ENCODE data around the gene PAX6.

PAX6 gene

GRCh38 chr11:31805629-31806185 lies 5.4 kb downstream of the PAX6 start:
- DNase-seq (ENCODE audit: low spot score), result no peak
- no peak for TF ChIP-seq CTCF (conservative IDR thresholded peaks at IDR 0.05; ENCODE audit: low read depth)
- POLR2A ChIA-PET (ENCODE audit: low non-redundant PET), result no interaction called here
- CTCF ChIA-PET, result no interaction called here
- H3K27ac ChIP-seq, result no peak overlapping the region

GRCh38 chr11:31805037-31805628 lies 6.0 kb downstream of the PAX6 start:
- no peak for DNase-seq (ENCODE audit: low spot score)
- ChIA-PET POLR2A (ENCODE audit: low non-redundant PET) (no interaction called here), CTCF (no interaction called here)
- no peak overlapping the region for H3K27ac ChIP-seq
- no peak for TF ChIP-seq CTCF (conservative IDR thresholded peaks at IDR 0.05; ENCODE audit: low read depth)

GRCh38 chr11:31804312-31805036 lies 6.6 kb downstream of the PAX6 start:
- no peak for TF ChIP-seq CTCF (conservative IDR thresholded peaks at IDR 0.05; ENCODE audit: low read depth)
- POLR2A ChIA-PET (ENCODE audit: low non-redundant PET), result no interaction called here
- CTCF ChIA-PET, result no interaction called here
- no peak for DNase-seq (ENCODE audit: low spot score)
- no peak overlapping the region for H3K27ac ChIP-seq

GRCh38 chr11:31803813-31804311 lies 7.3 kb downstream of the PAX6 start:
- POLR2A ChIA-PET (ENCODE audit: low non-redundant PET), result no interaction called here
- CTCF ChIA-PET, result no interaction called here
- H3K27ac ChIP-seq, result no peak overlapping the region
- TF ChIP-seq CTCF (conservative IDR thresholded peaks at IDR 0.05; ENCODE audit: low read depth), result no peak
- DNase-seq (ENCODE audit: low spot score), result no peak

- no peak overlapping the region for H3K27ac ChIP-seq
- DNase-seq (ENCODE audit: low spot score), result no peak
- POLR2A ChIA-PET (ENCODE audit: low non-redundant PET), result no interaction called here
- no peak for TF ChIP-seq CTCF (conservative IDR thresholded peaks at IDR 0.05; ENCODE audit: low read depth)
- CTCF ChIA-PET, result no interaction called here
Measured at GRCh38 chr11:31802990-31803812, 7.9 kb downstream of the PAX6 start.

- TF ChIP-seq CTCF (conservative IDR thresholded peaks at IDR 0.05; ENCODE audit: low read depth), result no peak
- ChIA-PET POLR2A (ENCODE audit: low non-redundant PET) (no interaction called here), CTCF (no interaction called here)
- no peak overlapping the region for H3K27ac ChIP-seq
- no peak for DNase-seq (ENCODE audit: low spot score)
Measured at GRCh38 chr11:31802609-31802989, 8.5 kb downstream of the PAX6 start.
